DND-41 (cell line): Measurements from ENCODE around the gene OBSCN.
"Not testable (repeated sequence)": the region's sequence is repeated elsewhere in the genome, so short reads cannot be mapped to it uniquely, and the experiment has no call there.

Source experiments
- ATAC-seq: fragments of 200-7000 bp; cut with Tn5 transposase; 3 replicates; pipeline ENCODE4 v1.9.1; 2021; ENCODE audit warnings: low read depth; ENCODE audit not compliant: insufficient read depth
- DNase-seq: peaks from one replicate; pipeline ENCODE4 v3.0.0-alpha.2; 2020
- H2AFZ ChIP-seq: 2 replicates; pipeline ENCODE4 v1.6.0; 2012; ENCODE audit warnings: low read depth, low read length
- H3K27ac ChIP-seq: 2 replicates; pipeline ENCODE4 v1.5.1; 2012; ENCODE audit warnings: low read length, inconsistent platforms
- H3K27me3 ChIP-seq: fragments of 200-600 bp; sonication (generic); 2 replicates; pipeline ENCODE4 v1.6.0; 2012; ENCODE audit warnings: low read length, mild to moderate bottlenecking, inconsistent platforms; ENCODE audit not compliant: insufficient read depth, poor library complexity
- H3K36me3 ChIP-seq: 2 replicates; pipeline ENCODE4 v1.5.1; 2012; ENCODE audit warnings: low read length, inconsistent platforms; ENCODE audit not compliant: insufficient read depth
- H3K4me1 ChIP-seq: 2 replicates; pipeline ENCODE4 v1.5.1; 2012; ENCODE audit warnings: mild to moderate bottlenecking, low read length; ENCODE audit not compliant: insufficient read depth
- H3K4me2 ChIP-seq: 2 replicates; pipeline ENCODE4 v1.6.0; 2012; ENCODE audit warnings: mild to moderate bottlenecking, moderate library complexity, low read length, inconsistent platforms; ENCODE audit not compliant: insufficient read depth
- H3K4me3 ChIP-seq, 2 experiments: fragments of 200-600 bp in 1 of 2; shearing (Covaris generic) in 1 of 2; 2 replicates each; pipeline ENCODE4 v1.5.1; 2012 to 2016; ENCODE audit warnings: inconsistent platforms in 2 of 2, low read length in 2 of 2, mild to moderate bottlenecking in 2 of 2, low read depth in 1 of 2, moderate library complexity in 1 of 2
- H3K79me2 ChIP-seq: 2 replicates; pipeline ENCODE4 v1.6.0; 2012; ENCODE audit warnings: low read length, inconsistent platforms; ENCODE audit not compliant: insufficient read depth
- H3K9ac ChIP-seq: 2 replicates; pipeline ENCODE4 v1.6.0; 2012; ENCODE audit warnings: low read depth, mild to moderate bottlenecking, inconsistent platforms, low read length, moderate library complexity
- H3K9me3 ChIP-seq: 2 replicates; pipeline ENCODE4 v1.5.1; 2012; ENCODE audit warnings: low read length, moderate library complexity, mild to moderate bottlenecking, inconsistent platforms; ENCODE audit not compliant: insufficient read depth, severe bottlenecking
- H4K20me1 ChIP-seq: 2 replicates; pipeline ENCODE4 v1.6.0; 2012; ENCODE audit warnings: low read length; ENCODE audit not compliant: insufficient read depth
- EZH2 ChIP-seq: IDR thresholded peaks from 3 replicates; pipeline ENCODE4 v1.6.1; 2012; ENCODE audit warnings: borderline replicate concordance, low read depth, mild to moderate bottlenecking, moderate library complexity, low read length, inconsistent platforms; ENCODE audit not compliant: severe bottlenecking
- TF ChIP-seq, protein P1 (sequence below): IDR thresholded peaks from 2 replicates; pipeline ENCODE4 v1.5.1; 2012; ENCODE audit warnings: borderline replicate concordance, low read length, moderate library complexity, mild to moderate bottlenecking; ENCODE audit not compliant: poor library complexity, severe bottlenecking; ENCODE audit errors: extremely low read depth

The OBSCN gene

DNA sequence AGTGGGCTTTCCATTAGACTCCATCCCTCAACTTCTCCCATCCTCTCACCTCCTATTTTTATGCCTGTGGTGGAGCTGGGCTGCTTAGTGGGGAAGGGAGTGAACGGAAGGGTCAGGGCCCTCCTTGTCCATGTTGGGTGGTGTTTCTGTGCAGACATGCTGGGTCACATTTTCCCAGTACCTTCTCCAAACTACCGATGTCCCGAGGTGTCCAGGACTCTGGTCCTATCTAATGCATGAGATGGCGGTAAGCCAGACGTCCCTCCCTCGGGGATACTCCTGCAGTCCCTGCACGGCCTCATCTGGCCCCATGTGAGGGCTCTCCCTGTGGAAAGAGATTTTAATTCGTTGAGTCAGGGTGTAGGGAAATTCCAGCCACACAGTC is 61.0 kb downstream of the OBSCN start:
- H3K9ac ChIP-seq, result no peak overlapping the region
- no peak for DNase-seq
- H3K9me3 ChIP-seq, result no peaks in the 10 kb centered on the region
- no peak for TF ChIP-seq EZH2
- TF ChIP-seq, protein P1, sequence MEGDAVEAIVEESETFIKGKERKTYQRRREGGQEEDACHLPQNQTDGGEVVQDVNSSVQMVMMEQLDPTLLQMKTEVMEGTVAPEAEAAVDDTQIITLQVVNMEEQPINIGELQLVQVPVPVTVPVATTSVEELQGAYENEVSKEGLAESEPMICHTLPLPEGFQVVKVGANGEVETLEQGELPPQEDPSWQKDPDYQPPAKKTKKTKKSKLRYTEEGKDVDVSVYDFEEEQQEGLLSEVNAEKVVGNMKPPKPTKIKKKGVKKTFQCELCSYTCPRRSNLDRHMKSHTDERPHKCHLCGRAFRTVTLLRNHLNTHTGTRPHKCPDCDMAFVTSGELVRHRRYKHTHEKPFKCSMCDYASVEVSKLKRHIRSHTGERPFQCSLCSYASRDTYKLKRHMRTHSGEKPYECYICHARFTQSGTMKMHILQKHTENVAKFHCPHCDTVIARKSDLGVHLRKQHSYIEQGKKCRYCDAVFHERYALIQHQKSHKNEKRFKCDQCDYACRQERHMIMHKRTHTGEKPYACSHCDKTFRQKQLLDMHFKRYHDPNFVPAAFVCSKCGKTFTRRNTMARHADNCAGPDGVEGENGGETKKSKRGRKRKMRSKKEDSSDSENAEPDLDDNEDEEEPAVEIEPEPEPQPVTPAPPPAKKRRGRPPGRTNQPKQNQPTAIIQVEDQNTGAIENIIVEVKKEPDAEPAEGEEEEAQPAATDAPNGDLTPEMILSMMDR, result no peak
- H3K4me2 ChIP-seq, result no peak overlapping the region
- no peaks in the 10 kb centered on the region for H4K20me1 ChIP-seq
- no peak overlapping the region for H2AFZ ChIP-seq
- no peaks in the 10 kb centered on the region for H3K27me3 ChIP-seq
- ATAC-seq, result no peak
- peaks cover 29% of the 10 kb centered on the region for H3K36me3 ChIP-seq
- no peaks in the 10 kb centered on the region for H3K4me1 ChIP-seq
- no peak overlapping the region for H3K4me3 ChIP-seq
- H3K27ac ChIP-seq, result no peak overlapping the region
- H3K79me2 ChIP-seq, result no peaks in the 10 kb centered on the region

- H3K4me1 ChIP-seq, H2AFZ ChIP-seq, H3K4me2 ChIP-seq, H3K4me3 ChIP-seq, H3K9me3 ChIP-seq, DNase-seq, H4K20me1 ChIP-seq, H3K9ac ChIP-seq, H3K79me2 ChIP-seq, H3K27me3 ChIP-seq, H3K27ac ChIP-seq: not testable (repeated sequence)
- ATAC-seq, result peak; percentile 84
- H3K36me3 ChIP-seq, result peaks cover 33% of the 10 kb centered on the region
These were observed 61.6 kb downstream of the OBSCN start for GRCh38 chr1:228269431-228269830.

- ATAC-seq (no peak), DNase-seq (no peak)
- H3K9me3 ChIP-seq, result no peaks in the 10 kb centered on the region
- H3K9ac ChIP-seq, result no peak overlapping the region
- H3K4me1 ChIP-seq, result no peaks in the 10 kb centered on the region
- TF ChIP-seq EZH2, result no peak
- TF ChIP-seq, protein P1, result no peak
- H3K27me3 ChIP-seq, result no peaks in the 10 kb centered on the region
- H2AFZ ChIP-seq, result no peak overlapping the region
- H3K36me3 ChIP-seq, result peaks cover 36% of the 10 kb centered on the region
- H3K27ac ChIP-seq, result no peak overlapping the region
- H3K4me2 ChIP-seq, result no peak overlapping the region
- no peaks in the 10 kb centered on the region for H4K20me1 ChIP-seq
- no peak overlapping the region for H3K4me3 ChIP-seq
- H3K79me2 ChIP-seq, result no peaks in the 10 kb centered on the region
These were observed 62.2 kb downstream of the OBSCN start for GRCh38 chr1:228270032-228270431.

GRCh38 chr1:228271701-228272251 is 63.9 kb downstream of the OBSCN start:
- Histone ChIP-seq H3K4me1 (no peaks in the 10 kb centered on the region), H3K9ac (no peak overlapping the region), H3K9me3 (no peaks in the 10 kb centered on the region), H3K27me3 (no peaks in the 10 kb centered on the region), H3K79me2 (no peaks in the 10 kb centered on the region), H3K4me2 (no peak overlapping the region), H3K27ac (no peak overlapping the region), H3K36me3 (peaks cover 43% of the 10 kb centered on the region), H2AFZ (no peak overlapping the region), H4K20me1 (no peaks in the 10 kb centered on the region), H3K4me3 (no peak overlapping the region)
- no peak for ATAC-seq
- no peak for TF ChIP-seq EZH2
- TF ChIP-seq, protein P1, result no peak
- no peak for DNase-seq
